Measurements from ENCODE around the gene ERVW-1. TPM values are rescaled to one million over a fixed set of nuclear protein-coding genes. Genes with fewer than 3 reads are reported as not detected.

The ERVW-1 gene
- total and polyA plus RNA-seq, 2 experiments from 2014 or later, result 0.07 TPM; not detected in 1

GRCh38 chr7:92485974-92486373 is 8.2 kb upstream of the ERVW-1 start:
- Histone ChIP-seq H3K4me3 (no peak overlapping the region), H3K4me1 (ENCODE audit: insufficient read depth) (no peaks in the 10 kb centered on the region), H3K27me3 (ENCODE audit: insufficient read depth) (no peaks in the 10 kb centered on the region), H2AFZ (no peak overlapping the region), H3K27ac (ENCODE audit: low read depth) (no peak overlapping the region), H3K9me2 (ENCODE audit: insufficient read depth) (no peaks in the 10 kb centered on the region), H3K79me2 (replicated peaks; ENCODE audit: insufficient read depth) (no peaks in the 10 kb centered on the region), H3K4me2 (no peak overlapping the region), H4K20me1 (replicated peaks; ENCODE audit: insufficient read depth) (no peaks in the 10 kb centered on the region), H3K36me3 (ENCODE audit: insufficient read depth) (peaks cover 10% of the 10 kb centered on the region; the same call in 1 of the 2 replicates), H3F3A (replicated peaks; ENCODE audit: low read depth) (no peaks in the 10 kb centered on the region)
- no peak overlapping the region for H3K4me3 Mint-ChIP-seq
- H3K36me3 Mint-ChIP-seq (ENCODE audit: low read depth), result peaks cover 25% of the 10 kb centered on the region
- no peaks in the 10 kb centered on the region for H3K27me3 Mint-ChIP-seq (ENCODE audit: insufficient read depth, low read depth, poor library complexity)
- DNase-seq (ENCODE audit: low spot score) (no peak), ATAC-seq (no peak)
- no peaks in the 10 kb centered on the region for H3K4me1 Mint-ChIP-seq
- H3K9me3 Mint-ChIP-seq, result no peaks in the 10 kb centered on the region
- no peak for TF ChIP-seq ETS1 (IDR thresholded peaks at IDR 0.05)
- no peak for TF ChIP-seq NANOG (IDR thresholded peaks at IDR 0.05; ENCODE audit: borderline replicate concordance)
- TF ChIP-seq ZNF114 (CRISPR knock-in tag; IDR thresholded peaks at IDR 0.05), result no peak
- no peak for TF ChIP-seq EZH2 (IDR thresholded peaks at IDR 0.05; ENCODE audit: low read depth, unreplicated experiment)
- no peak for TF ChIP-seq ZNF331 (CRISPR knock-in tag; IDR thresholded peaks at IDR 0.05; ENCODE audit: low read depth)
- no peak for TF ChIP-seq CREB1 (CRISPR knock-in tag; IDR thresholded peaks at IDR 0.05; ENCODE audit: low read depth)
- no peak for TF ChIP-seq ZNF462 (CRISPR knock-in tag; IDR thresholded peaks at IDR 0.05)
- no peak for TF ChIP-seq POLR2AphosphoS5 (IDR thresholded peaks at IDR 0.05; ENCODE audit: low read depth)
- no peak for TF ChIP-seq JUNB (IDR thresholded peaks at IDR 0.05; ENCODE audit: unreplicated experiment)
- TF ChIP-seq, protein P1, sequence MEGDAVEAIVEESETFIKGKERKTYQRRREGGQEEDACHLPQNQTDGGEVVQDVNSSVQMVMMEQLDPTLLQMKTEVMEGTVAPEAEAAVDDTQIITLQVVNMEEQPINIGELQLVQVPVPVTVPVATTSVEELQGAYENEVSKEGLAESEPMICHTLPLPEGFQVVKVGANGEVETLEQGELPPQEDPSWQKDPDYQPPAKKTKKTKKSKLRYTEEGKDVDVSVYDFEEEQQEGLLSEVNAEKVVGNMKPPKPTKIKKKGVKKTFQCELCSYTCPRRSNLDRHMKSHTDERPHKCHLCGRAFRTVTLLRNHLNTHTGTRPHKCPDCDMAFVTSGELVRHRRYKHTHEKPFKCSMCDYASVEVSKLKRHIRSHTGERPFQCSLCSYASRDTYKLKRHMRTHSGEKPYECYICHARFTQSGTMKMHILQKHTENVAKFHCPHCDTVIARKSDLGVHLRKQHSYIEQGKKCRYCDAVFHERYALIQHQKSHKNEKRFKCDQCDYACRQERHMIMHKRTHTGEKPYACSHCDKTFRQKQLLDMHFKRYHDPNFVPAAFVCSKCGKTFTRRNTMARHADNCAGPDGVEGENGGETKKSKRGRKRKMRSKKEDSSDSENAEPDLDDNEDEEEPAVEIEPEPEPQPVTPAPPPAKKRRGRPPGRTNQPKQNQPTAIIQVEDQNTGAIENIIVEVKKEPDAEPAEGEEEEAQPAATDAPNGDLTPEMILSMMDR (conservative IDR thresholded peaks at IDR 0.05; ENCODE audit: low read depth in 2 of 2), result no peak
- TF ChIP-seq EZH2phosphoT487 (IDR thresholded peaks at IDR 0.05; ENCODE audit: unreplicated experiment), result no peak
- H3K27ac Mint-ChIP-seq, result no peak overlapping the region
